ENCODE data around the gene SP1.

Gene SP1

DNA sequence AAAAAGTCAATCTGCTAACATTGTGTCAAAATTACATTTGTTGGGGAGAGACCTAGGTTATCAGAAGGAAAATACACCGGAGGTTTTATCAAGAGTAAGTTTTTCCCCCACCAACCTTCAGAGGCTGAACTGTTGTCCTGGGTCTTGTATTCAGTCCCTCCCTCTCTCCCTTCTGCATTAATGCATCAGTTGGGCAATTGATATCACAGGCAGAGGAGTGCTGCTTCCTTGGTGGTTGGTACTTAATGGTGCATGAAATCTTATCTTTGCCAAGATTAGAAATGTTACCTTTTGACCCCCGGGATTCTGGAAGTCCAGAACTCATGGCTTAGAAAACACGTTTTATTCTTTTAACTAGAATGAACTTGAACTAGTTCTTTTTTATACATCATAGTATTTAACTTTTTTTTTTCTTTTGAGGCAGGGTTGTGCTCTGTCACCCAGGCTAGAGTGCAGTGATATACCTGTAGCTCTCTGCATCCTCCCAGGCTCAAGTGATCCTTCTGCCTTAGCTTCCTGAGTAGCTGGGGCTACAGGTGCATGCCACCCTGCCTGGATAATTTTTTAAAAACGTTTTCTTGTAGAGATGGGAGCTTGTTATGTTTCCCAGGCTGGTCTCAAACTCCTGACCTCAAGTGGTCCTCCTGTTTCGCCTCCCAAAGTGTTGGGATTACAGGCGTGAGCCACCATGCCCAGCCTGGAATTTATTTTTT is 76.8 kb downstream of the SP1 start:
- TF ChIP-seq POLR2A (IDR thresholded peaks at IDR 0.05; ENCODE audit: extremely low read depth, insufficient read length) (no peak), MYC (IDR thresholded peaks at IDR 0.05; ENCODE audit: low read depth, low read length) (no peak)
- TF ChIP-seq, protein P1, sequence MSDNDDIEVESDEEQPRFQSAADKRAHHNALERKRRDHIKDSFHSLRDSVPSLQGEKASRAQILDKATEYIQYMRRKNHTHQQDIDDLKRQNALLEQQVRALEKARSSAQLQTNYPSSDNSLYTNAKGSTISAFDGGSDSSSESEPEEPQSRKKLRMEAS (IDR thresholded peaks at IDR 0.05; ENCODE audit: low read depth, low read length): no peak
- TF ChIP-seq, protein P2, sequence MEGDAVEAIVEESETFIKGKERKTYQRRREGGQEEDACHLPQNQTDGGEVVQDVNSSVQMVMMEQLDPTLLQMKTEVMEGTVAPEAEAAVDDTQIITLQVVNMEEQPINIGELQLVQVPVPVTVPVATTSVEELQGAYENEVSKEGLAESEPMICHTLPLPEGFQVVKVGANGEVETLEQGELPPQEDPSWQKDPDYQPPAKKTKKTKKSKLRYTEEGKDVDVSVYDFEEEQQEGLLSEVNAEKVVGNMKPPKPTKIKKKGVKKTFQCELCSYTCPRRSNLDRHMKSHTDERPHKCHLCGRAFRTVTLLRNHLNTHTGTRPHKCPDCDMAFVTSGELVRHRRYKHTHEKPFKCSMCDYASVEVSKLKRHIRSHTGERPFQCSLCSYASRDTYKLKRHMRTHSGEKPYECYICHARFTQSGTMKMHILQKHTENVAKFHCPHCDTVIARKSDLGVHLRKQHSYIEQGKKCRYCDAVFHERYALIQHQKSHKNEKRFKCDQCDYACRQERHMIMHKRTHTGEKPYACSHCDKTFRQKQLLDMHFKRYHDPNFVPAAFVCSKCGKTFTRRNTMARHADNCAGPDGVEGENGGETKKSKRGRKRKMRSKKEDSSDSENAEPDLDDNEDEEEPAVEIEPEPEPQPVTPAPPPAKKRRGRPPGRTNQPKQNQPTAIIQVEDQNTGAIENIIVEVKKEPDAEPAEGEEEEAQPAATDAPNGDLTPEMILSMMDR (IDR thresholded peaks at IDR 0.05; ENCODE audit: low read depth, low read length): no peak
- H3K4me3 ChIP-seq (ENCODE audit: low read depth, low read length): no peak overlapping the region
- DNase-seq (ENCODE audit: low read depth): no peak

DNA sequence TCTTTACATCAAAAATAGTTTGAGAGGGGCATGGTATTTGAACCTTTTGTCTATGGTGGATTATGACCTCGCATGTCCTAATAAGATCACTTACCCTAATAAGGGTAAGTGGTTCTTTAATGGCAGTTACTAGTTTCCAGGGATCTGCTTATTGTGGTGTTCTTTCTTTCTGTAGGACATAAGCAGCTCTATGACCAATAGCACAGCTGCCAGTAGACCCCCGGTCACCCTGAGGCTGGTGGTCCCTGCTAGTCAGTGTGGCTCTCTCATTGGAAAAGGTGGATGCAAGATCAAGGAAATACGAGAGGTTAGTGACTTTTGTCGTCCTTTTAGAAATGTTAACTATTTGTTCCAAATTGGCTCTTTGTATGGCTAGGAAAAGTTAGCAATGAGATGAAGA is 79.1 kb downstream of the SP1 start:
- TF ChIP-seq POLR2A (IDR thresholded peaks at IDR 0.05; ENCODE audit: extremely low read depth, insufficient read length) (no peak), MYC (IDR thresholded peaks at IDR 0.05; ENCODE audit: low read depth, low read length) (no peak)
- TF ChIP-seq, protein P2 (IDR thresholded peaks at IDR 0.05; ENCODE audit: low read depth, low read length): no peak
- TF ChIP-seq, protein P1 (IDR thresholded peaks at IDR 0.05; ENCODE audit: low read depth, low read length): no peak
- no peak for DNase-seq (ENCODE audit: low read depth)
- no peak overlapping the region for H3K4me3 ChIP-seq (ENCODE audit: low read depth, low read length)

DNA sequence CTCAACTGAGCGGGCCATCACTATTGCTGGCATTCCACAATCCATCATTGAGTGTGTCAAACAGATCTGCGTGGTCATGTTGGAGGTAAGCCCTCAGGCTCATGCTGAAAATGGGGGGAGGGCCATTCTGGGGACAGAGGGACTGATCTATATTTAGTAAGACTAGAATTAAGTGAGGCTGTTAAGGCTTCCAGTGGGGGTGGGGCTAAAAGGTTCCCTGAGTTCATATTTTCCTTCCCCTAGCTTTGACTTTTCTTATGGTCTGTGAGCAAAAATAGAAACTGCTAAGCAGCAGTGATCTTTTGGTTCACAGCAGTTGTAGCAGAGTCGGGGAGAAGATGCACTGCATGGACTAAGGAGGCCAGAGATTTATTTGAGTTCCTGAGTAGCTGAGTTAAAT is 81.1 kb downstream of the SP1 start:
- DNase-seq (ENCODE audit: low read depth): no peak
- no peak for TF ChIP-seq POLR2A (IDR thresholded peaks at IDR 0.05; ENCODE audit: extremely low read depth, insufficient read length)
- no peak for TF ChIP-seq MYC (IDR thresholded peaks at IDR 0.05; ENCODE audit: low read depth, low read length)
- TF ChIP-seq, protein P2 (IDR thresholded peaks at IDR 0.05; ENCODE audit: low read depth, low read length): no peak
- TF ChIP-seq, protein P1 (IDR thresholded peaks at IDR 0.05; ENCODE audit: low read depth, low read length): no peak
- no peak overlapping the region for H3K4me3 ChIP-seq (ENCODE audit: low read depth, low read length)

DNA sequence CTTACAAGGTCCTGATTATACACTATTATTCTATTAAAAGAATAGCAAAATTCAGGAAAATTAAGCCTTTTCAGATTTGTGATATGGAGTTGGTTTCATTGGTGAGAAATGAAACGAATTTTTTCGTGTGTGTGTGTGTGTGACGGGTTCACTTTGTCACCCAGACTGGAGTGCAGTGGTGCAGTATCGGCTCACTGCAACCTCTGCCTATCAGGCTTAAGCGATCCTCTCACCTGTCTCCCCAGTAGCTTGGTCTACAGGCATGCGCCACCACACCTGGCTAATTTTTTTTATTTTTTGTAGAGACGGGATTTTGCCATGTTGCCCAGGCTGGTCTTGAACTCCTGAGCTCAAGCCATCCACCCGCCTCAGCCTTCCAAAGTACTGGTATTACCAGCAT is 81.6 kb downstream of the SP1 start:
- H3K4me3 ChIP-seq (ENCODE audit: low read depth, low read length): no peak overlapping the region
- TF ChIP-seq, protein P2 (IDR thresholded peaks at IDR 0.05; ENCODE audit: low read depth, low read length): no peak
- TF ChIP-seq, protein P1 (IDR thresholded peaks at IDR 0.05; ENCODE audit: low read depth, low read length): no peak
- TF ChIP-seq MYC (IDR thresholded peaks at IDR 0.05; ENCODE audit: low read depth, low read length) (no peak), POLR2A (IDR thresholded peaks at IDR 0.05; ENCODE audit: extremely low read depth, insufficient read length) (no peak)
- no peak for DNase-seq (ENCODE audit: low read depth)

DNA sequence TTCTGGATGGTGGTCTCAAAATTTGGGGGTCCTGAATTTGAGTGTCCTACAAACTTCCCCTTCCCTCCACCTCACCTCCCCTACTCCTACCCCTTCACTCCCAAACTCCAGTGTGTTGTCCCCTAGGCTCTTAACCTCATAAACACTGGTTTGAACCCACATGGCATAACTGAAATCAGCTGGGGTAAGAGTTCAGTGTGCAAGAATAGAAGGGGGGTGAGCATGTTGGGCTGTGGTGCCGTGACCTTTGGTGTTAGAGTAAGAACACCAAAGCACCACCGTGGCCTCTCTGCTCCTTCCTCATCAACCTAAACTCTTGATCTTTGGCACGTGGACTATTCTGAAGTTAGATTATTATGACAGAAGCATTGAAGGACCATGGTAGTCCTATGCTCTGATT is 83.0 kb downstream of the SP1 start:
- no peak overlapping the region for H3K4me3 ChIP-seq (ENCODE audit: low read depth, low read length)
- TF ChIP-seq, protein P2 (IDR thresholded peaks at IDR 0.05; ENCODE audit: low read depth, low read length): no peak
- no peak for DNase-seq (ENCODE audit: low read depth)
